HL-60 (cell line): Measurements from ENCODE around the gene FGFBP3.

Experiments used
- DNase-seq, 2 experiments: peaks; one replicate each; pipeline ENCODE4 v3.0.0-alpha.2; 2010 to 2020; ENCODE audit warnings: low read depth in 1 of 2, low spot score in 1 of 2
- H3K27ac ChIP-seq: fragments of 250-450 bp; sonication (Bioruptor Pico); replicated peaks from 2 replicates; pipeline ENCODE4 v1.5.1; 2020; ENCODE audit warnings: mild to moderate bottlenecking, moderate library complexity
- H3K27me3 ChIP-seq: fragments of 250-450 bp; sonication (Bioruptor Pico); 2 replicates; pipeline ENCODE4 v1.5.1; 2021; ENCODE audit warnings: mild to moderate bottlenecking, moderate library complexity; ENCODE audit not compliant: insufficient read depth, poor library complexity, severe bottlenecking
- H3K4me3 ChIP-seq: replicated peaks from 2 replicates; pipeline ENCODE4 v1.5.1; 2011; ENCODE audit warnings: mild to moderate bottlenecking, control low read depth, low read length; ENCODE audit not compliant: insufficient read depth
- GABPA ChIP-seq: IDR thresholded peaks from 2 replicates; pipeline ENCODE4 v1.6.1; 2012; ENCODE audit warnings: low read depth
- POLR2AphosphoS5 ChIP-seq: IDR thresholded peaks from 2 replicates; pipeline ENCODE4 v1.6.1; 2012; ENCODE audit warnings: low read depth
- SPI1 ChIP-seq: IDR thresholded peaks from 2 replicates; pipeline ENCODE4 v1.6.1; 2012; ENCODE audit warnings: low read depth, mild to moderate bottlenecking, borderline replicate concordance
- TF ChIP-seq, protein P1 (sequence below): IDR thresholded peaks from 2 replicates; pipeline ENCODE4 v1.6.1; 2012; ENCODE audit warnings: low read depth; ENCODE audit not compliant: insufficient replicate concordance
- TF ChIP-seq, protein P2 (sequence below): IDR thresholded peaks from one replicate; pipeline ENCODE4 v1.5.1; 2011; ENCODE audit warnings: low read length, control low read depth, inconsistent platforms; ENCODE audit not compliant: insufficient read depth

FGFBP3 gene

DNA sequence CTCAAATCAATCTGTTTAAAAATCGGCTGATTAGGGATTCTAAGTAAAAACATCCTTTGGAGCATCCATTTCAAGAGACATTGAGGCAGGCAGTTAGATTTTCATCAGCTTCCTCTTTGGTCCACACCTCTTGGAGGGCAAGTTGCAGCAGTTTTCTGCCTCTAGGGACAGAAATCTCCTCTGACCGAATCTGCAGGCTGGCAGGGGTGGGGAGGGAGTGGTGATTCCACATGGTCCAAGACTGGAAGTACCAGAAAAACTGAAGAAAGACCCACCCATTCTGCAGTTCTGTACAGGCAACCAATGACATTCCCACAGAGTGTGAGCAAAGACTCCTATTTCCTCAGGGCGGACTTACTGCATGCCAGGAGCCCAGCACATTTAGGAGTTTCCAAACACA, 29.0 kb downstream of the FGFBP3 start:
- H3K4me3 ChIP-seq: no peak overlapping the region
- DNase-seq: no peak
- TF ChIP-seq SPI1 (no peak), POLR2AphosphoS5 (no peak), GABPA (no peak)
- TF ChIP-seq, protein P1, sequence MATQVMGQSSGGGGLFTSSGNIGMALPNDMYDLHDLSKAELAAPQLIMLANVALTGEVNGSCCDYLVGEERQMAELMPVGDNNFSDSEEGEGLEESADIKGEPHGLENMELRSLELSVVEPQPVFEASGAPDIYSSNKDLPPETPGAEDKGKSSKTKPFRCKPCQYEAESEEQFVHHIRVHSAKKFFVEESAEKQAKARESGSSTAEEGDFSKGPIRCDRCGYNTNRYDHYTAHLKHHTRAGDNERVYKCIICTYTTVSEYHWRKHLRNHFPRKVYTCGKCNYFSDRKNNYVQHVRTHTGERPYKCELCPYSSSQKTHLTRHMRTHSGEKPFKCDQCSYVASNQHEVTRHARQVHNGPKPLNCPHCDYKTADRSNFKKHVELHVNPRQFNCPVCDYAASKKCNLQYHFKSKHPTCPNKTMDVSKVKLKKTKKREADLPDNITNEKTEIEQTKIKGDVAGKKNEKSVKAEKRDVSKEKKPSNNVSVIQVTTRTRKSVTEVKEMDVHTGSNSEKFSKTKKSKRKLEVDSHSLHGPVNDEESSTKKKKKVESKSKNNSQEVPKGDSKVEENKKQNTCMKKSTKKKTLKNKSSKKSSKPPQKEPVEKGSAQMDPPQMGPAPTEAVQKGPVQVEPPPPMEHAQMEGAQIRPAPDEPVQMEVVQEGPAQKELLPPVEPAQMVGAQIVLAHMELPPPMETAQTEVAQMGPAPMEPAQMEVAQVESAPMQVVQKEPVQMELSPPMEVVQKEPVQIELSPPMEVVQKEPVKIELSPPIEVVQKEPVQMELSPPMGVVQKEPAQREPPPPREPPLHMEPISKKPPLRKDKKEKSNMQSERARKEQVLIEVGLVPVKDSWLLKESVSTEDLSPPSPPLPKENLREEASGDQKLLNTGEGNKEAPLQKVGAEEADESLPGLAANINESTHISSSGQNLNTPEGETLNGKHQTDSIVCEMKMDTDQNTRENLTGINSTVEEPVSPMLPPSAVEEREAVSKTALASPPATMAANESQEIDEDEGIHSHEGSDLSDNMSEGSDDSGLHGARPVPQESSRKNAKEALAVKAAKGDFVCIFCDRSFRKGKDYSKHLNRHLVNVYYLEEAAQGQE: no peak
- TF ChIP-seq, protein P2, sequence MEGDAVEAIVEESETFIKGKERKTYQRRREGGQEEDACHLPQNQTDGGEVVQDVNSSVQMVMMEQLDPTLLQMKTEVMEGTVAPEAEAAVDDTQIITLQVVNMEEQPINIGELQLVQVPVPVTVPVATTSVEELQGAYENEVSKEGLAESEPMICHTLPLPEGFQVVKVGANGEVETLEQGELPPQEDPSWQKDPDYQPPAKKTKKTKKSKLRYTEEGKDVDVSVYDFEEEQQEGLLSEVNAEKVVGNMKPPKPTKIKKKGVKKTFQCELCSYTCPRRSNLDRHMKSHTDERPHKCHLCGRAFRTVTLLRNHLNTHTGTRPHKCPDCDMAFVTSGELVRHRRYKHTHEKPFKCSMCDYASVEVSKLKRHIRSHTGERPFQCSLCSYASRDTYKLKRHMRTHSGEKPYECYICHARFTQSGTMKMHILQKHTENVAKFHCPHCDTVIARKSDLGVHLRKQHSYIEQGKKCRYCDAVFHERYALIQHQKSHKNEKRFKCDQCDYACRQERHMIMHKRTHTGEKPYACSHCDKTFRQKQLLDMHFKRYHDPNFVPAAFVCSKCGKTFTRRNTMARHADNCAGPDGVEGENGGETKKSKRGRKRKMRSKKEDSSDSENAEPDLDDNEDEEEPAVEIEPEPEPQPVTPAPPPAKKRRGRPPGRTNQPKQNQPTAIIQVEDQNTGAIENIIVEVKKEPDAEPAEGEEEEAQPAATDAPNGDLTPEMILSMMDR: no peak
- no peak overlapping the region for H3K27ac ChIP-seq
- no peaks in the 10 kb centered on the region for H3K27me3 ChIP-seq

DNA sequence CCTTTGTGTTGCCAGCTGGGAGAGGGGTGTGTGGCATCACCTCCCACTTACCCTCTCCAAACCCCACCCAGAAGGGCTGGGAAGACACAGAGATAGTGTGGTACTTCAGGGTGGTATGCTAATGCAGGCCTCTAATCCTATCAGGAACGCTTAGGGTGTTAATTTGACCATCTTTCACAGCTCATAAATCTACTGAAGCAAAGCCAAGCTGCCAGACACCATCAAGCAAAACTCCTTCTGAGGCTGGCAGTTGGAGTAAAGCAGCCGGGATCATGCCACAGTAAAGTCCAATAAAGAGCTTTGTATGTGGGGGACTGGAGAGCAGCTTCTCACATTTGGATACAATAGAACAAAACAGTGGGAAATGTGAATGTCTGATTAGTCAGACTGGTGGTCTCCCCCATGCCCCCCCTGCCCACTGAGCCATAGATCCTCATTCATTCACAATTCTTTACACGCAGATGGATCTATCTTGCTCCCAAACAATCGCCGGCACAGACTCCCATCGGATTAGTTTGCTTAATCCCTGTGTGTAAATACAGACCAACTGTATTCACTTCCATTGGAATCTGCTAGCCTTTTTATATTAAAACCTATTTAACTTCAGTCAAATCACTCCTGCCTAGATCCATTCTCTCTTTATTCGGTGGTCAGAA, 29.6 kb downstream of the FGFBP3 start:
- DNase-seq: no peak
- TF ChIP-seq, protein P1: no peak
- TF ChIP-seq POLR2AphosphoS5 (no peak), SPI1 (no peak), GABPA (no peak)
- TF ChIP-seq, protein P2: no peak
- Histone ChIP-seq H3K27ac (no peak overlapping the region), H3K27me3 (no peaks in the 10 kb centered on the region), H3K4me3 (no peak overlapping the region)

DNA sequence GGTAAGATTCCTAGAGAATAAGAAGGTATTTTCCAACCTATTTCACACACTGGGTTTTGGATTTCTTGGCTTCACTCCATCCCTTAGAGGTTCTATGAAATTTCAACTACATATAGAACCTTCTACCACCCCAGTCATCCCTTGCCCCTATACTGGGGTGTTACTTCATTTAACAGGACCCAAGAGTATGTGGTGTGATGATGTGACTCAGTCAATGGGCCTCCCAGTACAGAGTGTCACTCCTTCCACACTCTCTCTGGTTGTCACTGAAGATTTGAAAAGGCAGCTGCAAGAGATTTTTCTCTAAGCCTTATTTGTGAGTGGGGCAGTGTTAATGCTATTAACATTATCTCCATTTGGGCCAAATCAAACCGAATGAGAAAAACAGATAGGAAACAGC, 33.5 kb downstream of the FGFBP3 start:
- no peak overlapping the region for H3K4me3 ChIP-seq
- no peaks in the 10 kb centered on the region for H3K27me3 ChIP-seq
- no peak for DNase-seq
- TF ChIP-seq, protein P1: no peak
- no peak for TF ChIP-seq GABPA
- no peak for TF ChIP-seq POLR2AphosphoS5
- TF ChIP-seq, protein P2: no peak
- TF ChIP-seq SPI1: no peak
- H3K27ac ChIP-seq: no peak overlapping the region
